Stimulated activated CD4-positive, alpha-beta T cell treated with anti-CD3 and anti-CD28 coated beads, Interleukin-1b, Interleukin-23, amount 100 ng/mL, for 48 hours (primary cell): Measurements from ENCODE around the gene MMP24.
"Not testable (repeated sequence)": the region's sequence is repeated elsewhere in the genome, so short reads cannot be mapped to it uniquely, and the experiment has no call there.

Experiments used
- DNase-seq: peaks from one replicate; pipeline ENCODE4 v3.0.0-alpha.2; 2020

Gene MMP24

DNA sequence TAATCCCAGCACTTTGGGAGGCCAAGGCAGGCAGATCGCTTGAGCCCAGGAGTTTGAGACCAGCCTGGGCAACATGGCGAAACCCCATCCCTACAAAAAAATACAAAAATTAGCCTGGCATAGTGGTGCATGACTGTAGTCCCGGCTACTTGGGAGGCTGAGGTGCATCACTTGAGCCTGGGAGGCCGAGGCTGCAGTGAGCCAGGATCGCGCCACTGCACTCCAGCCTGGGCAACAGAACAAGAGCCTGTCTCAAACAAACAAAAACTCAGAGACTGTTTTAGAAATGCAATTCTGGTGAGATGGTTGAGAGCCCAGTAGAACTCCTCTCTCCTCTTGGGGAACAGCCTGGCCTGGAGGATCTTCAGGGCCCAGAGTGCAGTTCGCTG, 89.1 kb downstream of the MMP24 start:
- DNase-seq, result not testable (repeated sequence)

DNA sequence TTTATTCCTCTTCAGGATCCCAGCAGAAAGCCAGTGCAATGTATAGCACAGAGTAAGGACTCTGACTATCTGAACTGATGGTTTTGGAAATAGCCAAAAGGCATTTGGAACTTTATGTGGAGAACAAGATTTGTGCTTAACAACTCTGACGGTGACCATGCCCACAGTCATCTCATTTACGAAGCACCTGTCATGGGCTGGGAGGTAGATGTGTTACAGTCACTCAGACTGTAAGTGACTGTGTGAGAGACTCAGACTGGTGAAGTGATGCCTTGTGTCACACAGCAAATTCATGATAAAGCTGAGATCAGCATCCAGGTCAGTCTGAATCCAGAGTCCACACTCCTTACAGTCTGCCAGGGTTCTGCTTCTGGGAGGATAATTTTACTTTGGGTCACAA, 89.6 kb downstream of the MMP24 start:
- no peak for DNase-seq

DNA sequence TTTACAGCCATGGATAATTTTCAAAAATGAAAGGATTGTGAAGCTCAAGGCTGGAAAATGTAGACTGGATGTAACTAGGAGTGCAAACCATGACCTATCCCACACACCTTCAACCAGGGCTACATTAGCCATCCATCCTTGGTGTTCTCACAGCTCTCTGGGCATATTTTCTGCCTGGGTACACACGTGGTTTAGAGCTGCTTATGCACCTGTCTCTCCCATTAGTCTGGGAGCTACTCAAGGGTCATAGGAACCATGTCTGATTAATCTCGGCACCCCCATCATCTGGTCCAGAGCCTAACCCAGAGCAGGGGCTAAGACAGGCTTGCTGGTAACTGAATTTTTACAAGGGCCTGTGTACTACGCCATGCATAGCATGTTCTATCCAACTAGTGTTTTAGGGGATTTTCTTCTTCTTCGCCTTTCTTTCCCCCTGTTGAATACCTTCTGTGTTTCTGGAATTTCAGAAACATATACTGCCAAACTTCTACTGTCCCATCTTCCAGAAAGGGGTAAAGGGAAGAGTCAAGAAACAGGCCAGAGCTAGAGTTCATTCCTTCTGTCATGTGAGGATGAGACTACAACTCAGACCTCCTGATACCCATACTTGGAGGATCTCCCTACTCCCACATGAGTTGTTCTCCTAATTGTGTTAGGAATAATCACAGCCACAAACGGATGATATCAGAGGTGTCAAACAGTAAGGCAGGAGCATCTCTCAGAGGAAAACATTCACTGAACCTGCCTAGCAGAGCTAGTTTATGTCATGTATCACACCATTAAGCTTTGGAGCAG, 91.1 kb downstream of the MMP24 start:
- DNase-seq, result no peak

DNA sequence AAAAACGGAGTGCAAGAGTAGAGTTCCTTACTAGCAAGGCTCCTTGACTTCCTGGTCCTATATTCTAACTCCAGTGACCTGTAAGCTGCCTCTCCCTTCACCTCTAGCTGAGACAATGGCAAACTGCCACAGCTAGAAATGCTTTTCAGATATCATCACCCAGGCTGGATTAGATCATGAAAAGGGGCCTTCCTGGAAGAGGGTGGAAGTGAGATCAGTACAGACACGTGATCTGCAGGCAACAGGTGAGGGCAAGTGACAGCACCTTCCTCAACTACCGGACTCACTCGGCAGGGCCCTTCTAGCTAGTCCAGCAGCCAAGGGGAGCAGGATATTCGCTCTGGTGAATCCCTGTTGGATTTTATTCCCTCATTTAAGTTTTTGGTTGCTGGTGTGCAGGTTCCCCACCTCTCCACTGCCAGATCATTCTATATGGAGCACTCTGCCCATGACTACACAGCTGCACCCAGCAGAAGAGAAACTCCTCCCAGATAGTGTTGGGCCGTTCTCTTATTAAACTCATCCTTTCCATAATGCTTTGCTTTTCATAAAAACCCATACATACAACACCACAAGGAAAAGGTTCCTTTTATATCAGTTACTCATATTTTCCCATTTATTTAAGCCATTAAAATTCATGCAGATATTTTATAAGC, 92.1 kb downstream of the MMP24 start:
- peak; percentile 23 for DNase-seq

DNA sequence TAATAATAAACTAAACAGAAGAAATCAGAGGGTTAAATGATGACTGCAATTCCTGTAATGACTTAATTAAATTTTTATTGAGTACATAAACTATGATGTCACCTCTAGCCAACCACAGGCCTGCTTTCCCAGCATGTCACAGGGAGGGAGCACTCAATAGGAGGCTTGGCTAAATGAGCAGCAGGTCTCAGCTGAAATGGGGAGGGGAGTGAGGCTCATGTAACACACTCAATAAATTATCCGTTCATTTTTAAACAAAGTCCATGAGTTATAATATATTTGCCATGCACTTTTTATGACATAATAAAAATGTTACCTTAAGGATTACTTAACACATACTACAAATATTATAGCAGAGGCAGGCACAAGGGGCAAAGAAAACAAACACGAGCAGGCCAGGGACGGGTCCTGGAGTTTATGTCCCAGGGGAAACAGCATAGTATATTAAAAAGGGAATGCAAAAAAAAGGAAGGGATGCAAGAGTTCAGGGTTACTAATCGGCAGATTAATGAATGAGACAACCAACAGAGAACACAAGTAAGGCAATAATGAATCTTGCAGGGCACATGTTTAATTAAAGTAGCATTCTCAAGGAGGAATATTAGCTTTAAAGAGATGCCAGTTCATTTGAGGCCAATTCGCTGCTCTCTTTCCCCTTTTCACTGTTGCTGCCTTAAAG, 92.8 kb downstream of the MMP24 start:
- DNase-seq, result no peak

DNA sequence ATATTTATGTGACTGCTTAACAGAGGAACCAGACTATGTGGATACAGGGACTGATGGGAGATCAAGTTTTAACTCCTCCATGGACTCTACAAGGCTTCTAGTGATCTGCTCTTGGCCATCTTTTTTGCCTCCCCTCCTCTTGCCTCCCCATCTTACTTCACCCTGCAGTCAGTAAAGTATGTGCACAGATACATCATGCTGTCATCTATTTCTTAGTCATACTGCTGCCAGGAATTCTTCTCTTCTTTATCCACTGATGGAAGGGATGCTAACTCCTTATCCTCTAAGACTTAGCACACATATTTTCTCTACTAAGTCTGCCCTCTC, 93.3 kb downstream of the MMP24 start:
- no peak for DNase-seq

DNA sequence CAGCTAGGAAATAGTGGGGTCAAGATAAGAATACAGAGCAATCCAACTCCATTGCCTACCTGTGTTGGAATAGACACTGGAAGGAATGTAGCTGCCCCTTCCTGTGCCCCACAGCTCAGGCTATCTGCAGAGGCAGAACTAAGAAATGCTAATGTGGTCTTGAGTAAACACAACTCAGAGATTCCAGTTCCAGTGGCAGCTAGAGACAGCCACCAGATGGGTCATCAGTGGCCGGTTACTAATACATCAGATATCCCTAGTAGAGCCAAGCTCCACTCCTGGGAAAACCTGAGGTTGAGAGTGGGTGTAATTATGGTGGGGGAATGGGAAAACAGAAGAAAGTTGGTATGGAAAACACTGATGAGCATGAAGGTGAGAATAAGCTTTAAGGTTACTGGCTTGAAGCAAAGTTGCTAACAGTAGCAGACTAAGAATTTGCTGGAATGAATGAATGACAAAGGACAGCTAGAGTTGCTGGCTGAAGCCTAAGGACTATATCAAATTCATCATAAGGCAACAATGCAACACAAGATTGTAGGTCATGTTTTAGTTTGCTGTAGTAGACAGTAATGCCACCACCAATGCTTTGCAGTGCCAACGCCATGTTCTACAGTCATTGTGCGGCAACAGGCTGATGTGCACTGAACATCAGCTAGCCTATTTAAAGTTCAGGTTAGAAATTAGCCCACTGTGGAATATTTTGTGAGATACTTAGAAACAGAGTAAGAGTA, 94.1 kb downstream of the MMP24 start:
- no peak for DNase-seq

DNA sequence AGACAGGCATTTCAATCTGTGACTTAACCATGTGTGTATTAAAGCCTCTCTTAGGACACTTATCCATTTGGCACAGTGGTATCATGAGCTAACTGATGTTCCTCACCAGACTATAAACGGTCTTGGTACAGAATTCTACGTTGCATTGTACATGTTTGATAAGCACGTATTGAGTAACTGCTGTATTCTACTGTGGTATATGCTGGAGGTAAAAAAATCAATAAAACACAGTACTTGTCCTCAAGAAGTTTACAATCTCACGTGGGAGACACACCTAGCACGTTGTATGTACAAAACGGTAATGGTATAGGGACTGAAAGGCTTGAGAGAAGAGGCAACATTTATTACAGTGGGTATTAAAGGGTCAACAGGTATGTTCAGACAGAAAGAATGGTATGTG, 98.9 kb downstream of the MMP24 start:
- no peak for DNase-seq

DNA sequence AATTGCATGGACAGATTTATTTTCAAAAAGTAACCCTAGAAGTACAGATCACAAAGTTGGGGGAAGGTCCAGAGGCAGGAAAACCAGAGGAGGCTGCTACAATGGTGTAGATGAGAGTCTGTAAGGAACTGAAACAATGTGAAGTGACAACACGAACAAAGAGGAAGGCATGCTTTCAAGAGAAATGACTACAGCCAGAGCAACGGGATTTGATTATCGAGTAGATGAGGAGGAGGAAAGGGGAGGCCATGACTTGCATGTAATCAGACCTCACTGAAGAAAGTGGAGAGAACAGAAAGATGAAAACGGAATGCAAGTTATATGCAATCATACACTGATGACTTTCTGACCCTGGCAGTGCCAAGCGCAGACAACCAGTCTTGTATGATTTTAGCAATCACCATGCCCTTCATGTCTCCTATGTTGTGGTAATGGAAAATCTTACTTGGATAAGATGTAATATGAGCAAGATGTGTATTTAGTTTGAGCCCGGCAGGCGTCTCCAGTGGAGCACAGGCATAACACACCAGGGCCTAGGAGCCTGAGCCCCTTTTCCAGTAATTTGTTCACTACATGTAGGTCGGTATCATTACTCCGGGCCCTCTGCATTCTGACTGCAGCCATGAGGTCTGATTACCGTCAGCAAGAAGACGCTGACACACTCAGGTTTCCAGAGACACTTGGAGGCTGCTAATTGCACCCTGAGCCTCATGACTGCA, 99.7 kb downstream of the MMP24 start:
- DNase-seq, result peak; percentile 17
